SU-DHL-6 (cell line): Measurements from ENCODE around the gene TBC1D22A.

Experiments
- H2AFZ ChIP-seq: fragments of 200-600 bp; sonication (generic); 2 replicates; pipeline ENCODE4 v1.6.1; 2014; ENCODE audit warnings: low read depth, mild to moderate bottlenecking, moderate library complexity, mixed read lengths, antibody characterized with exemption, low read length; ENCODE audit not compliant: severe bottlenecking
- H3F3A ChIP-seq: fragments of 200-600 bp; shearing (Covaris generic); 2 replicates; pipeline ENCODE4 v1.6.0; 2016; ENCODE audit warnings: antibody characterized with exemption, mild to moderate bottlenecking; ENCODE audit not compliant: insufficient read depth
- H3K27ac ChIP-seq: fragments of 200-600 bp; sonication (generic); 2 replicates; pipeline ENCODE4 v1.5.1; 2016; ENCODE audit warnings: low read depth, mild to moderate bottlenecking, low read length, moderate library complexity, mixed read lengths
- H3K27me3 ChIP-seq: fragments of 200-600 bp; sonication (generic), shearing (Covaris generic); 2 replicates; pipeline ENCODE4 v1.6.0; 2014; ENCODE audit warnings: mild to moderate bottlenecking, low read length
- H3K36me3 ChIP-seq: fragments of 200-600 bp; sonication (generic); 2 replicates; pipeline ENCODE4 v1.6.1; 2014; ENCODE audit warnings: mild to moderate bottlenecking, low read length, mixed read lengths
- H3K4me2 ChIP-seq: fragments of 300-600, 200-600 bp; shearing (Covaris generic), sonication (generic); 2 replicates; pipeline ENCODE4 v1.6.0; 2014; ENCODE audit warnings: low read length, low read depth, mild to moderate bottlenecking; ENCODE audit not compliant: poor library complexity, severe bottlenecking
- H3K4me3 ChIP-seq: fragments of 200-600 bp; sonication (generic); 2 replicates; pipeline ENCODE4 v1.5.1; 2014; ENCODE audit warnings: antibody characterized with exemption, low read length, mild to moderate bottlenecking, mixed read lengths; ENCODE audit not compliant: insufficient read depth, poor library complexity, severe bottlenecking
- H3K79me2 ChIP-seq: fragments of 200-600 bp; sonication (generic); 2 replicates; pipeline ENCODE4 v1.6.1; 2014; ENCODE audit warnings: mild to moderate bottlenecking, low read length, moderate library complexity; ENCODE audit not compliant: insufficient read depth
- H3K9ac ChIP-seq: fragments of 200-600 bp; sonication (generic); 2 replicates; pipeline ENCODE4 v1.7.0; 2014; ENCODE audit warnings: mild to moderate bottlenecking, low read length
- H3K9me2 ChIP-seq: fragments of 200-600 bp; sonication (generic); replicated peaks from 2 replicates; pipeline ENCODE4 v1.6.1; 2014; ENCODE audit warnings: low read length; ENCODE audit not compliant: insufficient read depth
- H3K9me3 ChIP-seq: fragments of 200-600 bp; sonication (generic); 2 replicates; pipeline ENCODE4 v1.6.1; 2014; ENCODE audit warnings: low read length, mixed read lengths; ENCODE audit not compliant: insufficient read depth
- H4K20me1 ChIP-seq: fragments of 200-600 bp; sonication (generic); 2 replicates; pipeline ENCODE4 v1.6.1; 2014; ENCODE audit warnings: low read depth, mild to moderate bottlenecking, antibody characterized with exemption, low read length, moderate library complexity, mixed read lengths
- EZH2phosphoT487 ChIP-seq: fragments of 200-600 bp; sonication (generic), shearing (Covaris generic); conservative IDR thresholded peaks from 2 replicates; pipeline ENCODE4 v1.6.1; 2018; ENCODE audit warnings: mild to moderate bottlenecking, antibody characterized with exemption, low read length, moderate library complexity, mixed read lengths
- TF ChIP-seq, protein P1 (sequence below): fragments of 200-600 bp; sonication (generic); IDR thresholded peaks from one replicate; pipeline ENCODE4 v1.5.1; 2017; ENCODE audit warnings: antibody characterized with exemption, mild to moderate bottlenecking, low read length, moderate library complexity; ENCODE audit not compliant: insufficient read depth, poor library complexity, severe bottlenecking

Gene TBC1D22A

DNA sequence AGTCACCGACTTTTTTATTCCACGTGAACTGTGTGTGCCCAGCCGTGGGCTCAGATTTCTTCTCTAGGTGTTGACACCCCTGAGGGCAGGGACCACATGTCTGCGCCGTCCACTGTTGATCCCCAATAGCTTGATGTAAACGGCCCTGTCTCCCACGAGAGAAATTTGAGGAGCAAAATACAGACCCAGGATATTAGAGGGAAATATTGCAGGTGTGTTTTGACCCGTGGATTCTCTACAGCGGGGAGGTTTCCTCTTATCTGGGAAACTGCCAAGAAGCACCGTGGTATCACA is 437.5 kb downstream of the TBC1D22A start:
- Histone ChIP-seq H3K36me3 (no peaks in the 10 kb centered on the region), H3K4me3 (no peak overlapping the region), H3K79me2 (no peaks in the 10 kb centered on the region), H3K9ac (no peak overlapping the region), H3K27me3 (no peaks in the 10 kb centered on the region), H4K20me1 (no peaks in the 10 kb centered on the region), H3K27ac (no peak overlapping the region), H3K4me2 (no peak overlapping the region), H3K9me2 (no peaks in the 10 kb centered on the region), H2AFZ (no peak overlapping the region), H3K9me3 (no peaks in the 10 kb centered on the region), H3F3A (no peaks in the 10 kb centered on the region)
- TF ChIP-seq, protein P1, sequence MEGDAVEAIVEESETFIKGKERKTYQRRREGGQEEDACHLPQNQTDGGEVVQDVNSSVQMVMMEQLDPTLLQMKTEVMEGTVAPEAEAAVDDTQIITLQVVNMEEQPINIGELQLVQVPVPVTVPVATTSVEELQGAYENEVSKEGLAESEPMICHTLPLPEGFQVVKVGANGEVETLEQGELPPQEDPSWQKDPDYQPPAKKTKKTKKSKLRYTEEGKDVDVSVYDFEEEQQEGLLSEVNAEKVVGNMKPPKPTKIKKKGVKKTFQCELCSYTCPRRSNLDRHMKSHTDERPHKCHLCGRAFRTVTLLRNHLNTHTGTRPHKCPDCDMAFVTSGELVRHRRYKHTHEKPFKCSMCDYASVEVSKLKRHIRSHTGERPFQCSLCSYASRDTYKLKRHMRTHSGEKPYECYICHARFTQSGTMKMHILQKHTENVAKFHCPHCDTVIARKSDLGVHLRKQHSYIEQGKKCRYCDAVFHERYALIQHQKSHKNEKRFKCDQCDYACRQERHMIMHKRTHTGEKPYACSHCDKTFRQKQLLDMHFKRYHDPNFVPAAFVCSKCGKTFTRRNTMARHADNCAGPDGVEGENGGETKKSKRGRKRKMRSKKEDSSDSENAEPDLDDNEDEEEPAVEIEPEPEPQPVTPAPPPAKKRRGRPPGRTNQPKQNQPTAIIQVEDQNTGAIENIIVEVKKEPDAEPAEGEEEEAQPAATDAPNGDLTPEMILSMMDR, result no peak
- TF ChIP-seq EZH2phosphoT487, result no peak

DNA sequence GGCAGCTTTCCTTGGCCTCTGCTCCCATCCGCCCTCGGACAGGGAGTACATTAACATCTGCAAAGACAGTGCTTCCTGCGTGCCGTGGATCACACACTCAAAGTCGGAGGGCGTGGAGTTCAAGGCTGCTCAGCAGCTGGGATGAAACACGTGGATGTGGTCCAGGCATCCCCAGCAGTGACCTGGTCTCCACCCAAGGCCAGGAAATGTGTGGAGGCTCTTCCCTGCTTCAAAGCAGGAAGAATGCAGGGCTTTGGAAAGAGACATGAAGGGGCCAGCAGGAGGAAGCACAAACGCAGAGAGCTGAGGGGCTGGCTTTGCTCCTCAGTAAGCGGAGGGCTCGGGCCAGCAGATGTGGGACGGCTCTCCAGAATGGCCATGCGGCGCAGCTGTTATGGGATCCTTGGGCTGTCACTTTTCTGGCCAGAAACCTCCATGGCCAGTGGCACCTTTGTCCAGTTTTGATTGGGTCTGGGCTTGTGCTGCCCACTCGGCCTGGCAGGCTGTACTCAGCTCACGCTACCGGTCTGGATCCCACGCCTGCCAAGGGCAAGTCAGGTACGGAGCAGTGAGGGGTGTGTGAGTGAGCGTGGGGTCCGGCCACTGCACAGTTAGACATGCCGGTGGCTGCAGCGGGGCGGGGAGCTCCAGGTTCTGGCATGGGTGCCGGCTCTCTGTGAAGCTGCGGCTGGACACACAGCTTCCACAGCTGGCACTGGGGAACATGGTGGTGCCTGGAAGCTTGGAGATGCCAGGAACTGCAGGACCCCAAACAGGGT is 438.0 kb downstream of the TBC1D22A start:
- no peak overlapping the region for H3K4me3 ChIP-seq
- H3K27me3 ChIP-seq, result no peaks in the 10 kb centered on the region
- H3K4me2 ChIP-seq, result no peak overlapping the region
- no peaks in the 10 kb centered on the region for H3K9me2 ChIP-seq
- no peaks in the 10 kb centered on the region for H4K20me1 ChIP-seq
- H3K79me2 ChIP-seq, result no peaks in the 10 kb centered on the region
- no peak overlapping the region for H2AFZ ChIP-seq
- no peaks in the 10 kb centered on the region for H3K9me3 ChIP-seq
- no peak for TF ChIP-seq EZH2phosphoT487
- TF ChIP-seq, protein P1, result no peak
- no peaks in the 10 kb centered on the region for H3F3A ChIP-seq
- no peak overlapping the region for H3K9ac ChIP-seq
- no peak overlapping the region for H3K27ac ChIP-seq
- no peaks in the 10 kb centered on the region for H3K36me3 ChIP-seq

DNA sequence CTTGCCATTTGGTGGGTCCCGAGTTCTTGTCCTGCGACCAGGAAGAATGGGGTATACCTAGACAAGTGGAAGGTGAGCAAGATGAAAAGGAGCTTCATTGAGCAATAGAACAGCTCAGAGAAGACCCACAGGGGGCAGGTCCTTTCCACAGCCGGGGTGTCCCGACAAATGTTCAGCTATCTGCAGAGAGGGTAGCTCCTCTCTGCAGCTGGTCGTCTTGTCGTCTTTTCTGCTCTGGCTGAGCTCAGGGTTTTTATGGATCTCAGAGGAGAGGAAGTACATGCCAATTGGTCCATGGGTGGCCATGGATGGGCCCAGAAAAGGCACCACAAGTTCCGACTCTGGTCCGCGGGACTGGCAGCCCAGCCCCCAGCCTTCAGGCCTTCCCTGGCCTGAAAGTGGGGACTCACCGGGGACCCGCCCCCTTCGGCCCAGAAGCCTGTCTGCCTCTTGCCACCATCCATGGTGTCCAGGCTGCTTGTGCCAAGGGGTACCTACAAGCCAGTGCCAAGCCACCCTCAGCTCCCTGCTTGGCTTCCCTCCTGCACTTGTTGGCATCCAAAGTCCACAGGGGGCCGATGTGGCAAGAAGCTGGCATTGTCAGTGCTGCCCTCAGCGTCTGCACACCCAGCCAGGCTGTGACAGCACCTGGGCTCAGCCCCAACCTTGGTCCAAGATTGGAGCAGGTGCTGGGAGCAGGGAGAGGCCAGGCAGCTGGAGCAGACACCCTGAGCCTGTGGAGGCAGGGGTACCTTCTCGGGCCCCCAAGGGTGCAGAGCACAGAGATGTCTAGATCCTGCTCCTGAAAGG is 438.9 kb downstream of the TBC1D22A start:
- Histone ChIP-seq H3K79me2 (no peaks in the 10 kb centered on the region), H3K36me3 (no peaks in the 10 kb centered on the region), H3K4me3 (no peak overlapping the region), H3K9ac (no peak overlapping the region), H3K9me3 (no peaks in the 10 kb centered on the region), H4K20me1 (no peaks in the 10 kb centered on the region), H3K27me3 (no peaks in the 10 kb centered on the region), H3F3A (no peaks in the 10 kb centered on the region), H3K9me2 (no peaks in the 10 kb centered on the region), H3K27ac (no peak overlapping the region), H3K4me2 (no peak overlapping the region), H2AFZ (no peak overlapping the region)
- TF ChIP-seq EZH2phosphoT487, result no peak
- TF ChIP-seq, protein P1, result no peak
